Stimulated activated memory B cell treated with anti-CD40 and anti-IgM and Interleukin-4, amounts not matched to agents 10 μg/mL and 1 μg/mL and 100 μg/mL, for 72 hours (primary cell): Measurements from ENCODE around the gene CALHM1.
"Not testable (repeated sequence)": the region's sequence is repeated elsewhere in the genome, so short reads cannot be mapped to it uniquely, and the experiment has no call there.

Experiments
- ATAC-seq: fragments of 150-1000 bp; cut with Tn5 transposase; 2 replicates; pipeline ENCODE4 v1.10.0; 2021
- H3K27ac Mint-ChIP-seq: one replicate; pipeline ENCODE4 v1.8.0; 2022; ENCODE audit warnings: mild to moderate bottlenecking, mixed read lengths
- H3K27me3 Mint-ChIP-seq: one replicate; pipeline ENCODE4 v1.8.0; 2022; ENCODE audit warnings: mixed read lengths
- H3K36me3 Mint-ChIP-seq: one replicate; pipeline ENCODE4 v1.8.0; 2022; ENCODE audit warnings: mixed read lengths
- H3K4me1 Mint-ChIP-seq: one replicate; pipeline ENCODE4 v1.8.0; 2022; ENCODE audit warnings: mixed read lengths
- H3K4me3 Mint-ChIP-seq: one replicate; pipeline ENCODE4 v1.8.0; 2022; ENCODE audit warnings: mild to moderate bottlenecking, moderate library complexity, mixed read lengths
- H3K9me3 Mint-ChIP-seq: one replicate; pipeline ENCODE4 v1.8.0; 2022; ENCODE audit warnings: mixed read lengths

Gene CALHM1

DNA sequence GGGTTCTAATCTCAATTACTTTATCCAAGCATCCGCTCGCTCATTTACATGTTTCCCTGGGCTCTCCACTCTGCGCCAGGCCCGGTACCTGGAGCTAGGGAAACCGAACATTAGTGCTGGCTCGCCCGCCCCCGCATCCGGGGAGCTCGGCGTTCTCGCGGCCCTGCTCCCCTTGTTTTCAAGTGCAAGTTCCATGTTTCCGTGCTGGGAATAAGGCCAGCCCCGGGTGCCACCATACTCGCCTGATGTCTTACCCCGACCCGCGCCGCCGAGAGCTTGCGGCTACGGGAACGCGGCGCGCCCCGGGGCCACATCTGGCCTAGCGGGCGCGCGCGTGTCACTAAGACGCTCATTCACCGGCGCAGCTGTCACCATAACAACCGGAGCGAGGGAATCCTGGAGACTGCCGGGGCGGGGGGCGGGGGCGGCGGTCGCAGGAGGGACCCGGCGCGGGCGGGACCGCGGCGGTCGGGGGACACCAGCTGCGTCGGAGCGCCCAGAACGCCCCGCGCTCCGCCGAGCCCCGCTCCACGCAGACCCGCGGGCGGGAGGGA, 34.7 kb upstream of the CALHM1 start, which contains the start of gene NEURL1:
TSS of gene NEURL1 (plus strand) at position 344 of the 554 bp plus-strand sequence. CDS start 683 bp downstream, outside the sequence.
- ATAC-seq = peak; percentile 2
- H3K36me3 Mint-ChIP-seq = no peaks in the 10 kb centered on the region
- H3K9me3 Mint-ChIP-seq = no peaks in the 10 kb centered on the region
- H3K4me1 Mint-ChIP-seq = peaks cover 43% of the 10 kb centered on the region
- no peak within 1 kb of the TSS for H3K27ac Mint-ChIP-seq
- peaks cover 47% of the 10 kb centered on the region for H3K27me3 Mint-ChIP-seq
- H3K4me3 Mint-ChIP-seq = peak within 1 kb of the TSS; percentile 78

DNA sequence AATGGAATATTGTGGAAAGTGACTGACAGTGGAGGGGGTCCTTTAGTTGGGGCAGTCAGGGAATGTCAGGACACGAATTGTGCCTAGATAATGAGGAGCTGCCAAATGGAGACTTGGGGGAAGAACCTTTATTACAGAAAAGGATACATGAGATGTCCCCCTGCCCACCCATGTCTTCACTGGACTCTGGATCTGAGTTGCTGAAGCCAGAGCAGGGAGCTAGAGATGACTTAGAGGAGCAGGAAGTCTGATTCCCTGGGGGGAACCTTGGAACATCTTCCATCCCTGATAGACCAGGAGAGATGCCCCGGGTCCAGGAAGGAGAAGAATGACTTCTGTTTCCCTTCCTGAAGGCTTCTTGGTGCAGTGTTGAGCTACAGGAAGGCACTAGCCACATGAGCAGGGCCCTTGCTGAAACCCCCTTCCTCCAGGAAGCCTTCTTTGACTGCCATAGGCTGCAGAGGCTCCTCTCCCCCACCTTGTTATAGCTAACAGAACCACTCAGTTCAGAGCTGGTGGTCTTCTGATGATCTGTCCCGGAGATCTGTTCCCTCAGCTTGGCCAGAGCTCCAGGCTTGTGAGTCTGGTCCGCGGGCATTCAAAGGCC, 34.1 kb upstream of the CALHM1 start:
- Mint-ChIP-seq H3K27ac (no peak overlapping the region), H3K4me1 (peaks cover 43% of the 10 kb centered on the region), H3K9me3 (no peaks in the 10 kb centered on the region), H3K36me3 (no peaks in the 10 kb centered on the region), H3K27me3 (peaks cover 47% of the 10 kb centered on the region), H3K4me3 (peak overlapping the region; percentile 78)
- ATAC-seq = no peak

DNA sequence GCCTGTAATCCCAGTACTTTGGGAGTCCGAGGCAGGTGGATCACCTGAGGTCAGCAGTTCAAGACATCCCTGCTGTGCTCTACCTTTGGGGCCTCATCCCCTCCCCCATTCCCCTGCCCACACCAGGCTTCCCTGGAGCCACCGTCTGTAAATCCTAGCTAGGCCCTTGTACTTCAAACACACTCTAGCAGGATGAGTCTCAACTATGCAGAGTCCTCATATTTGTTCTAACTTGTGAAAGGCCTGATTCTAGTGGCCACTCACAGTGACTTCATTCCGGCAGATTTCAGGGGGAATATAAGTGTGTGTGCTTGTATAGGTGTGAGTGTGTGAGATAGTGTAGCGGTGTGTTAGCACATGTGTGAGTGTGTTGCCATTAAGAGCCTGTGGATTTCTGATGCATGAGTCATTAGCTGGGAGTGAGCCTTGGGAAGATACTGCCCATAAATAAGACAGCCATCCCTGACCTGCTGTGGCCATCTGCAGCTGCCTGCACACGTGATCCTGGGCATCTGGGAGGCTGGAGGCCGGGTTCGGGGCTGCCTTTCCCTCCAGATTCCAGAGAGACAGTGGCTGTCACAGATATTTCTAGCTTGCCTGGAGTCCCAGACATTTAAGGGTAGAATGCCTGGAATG, 33.1 kb upstream of the CALHM1 start:
- no peak overlapping the region for H3K4me3 Mint-ChIP-seq
- H3K4me1 Mint-ChIP-seq = peaks cover 43% of the 10 kb centered on the region
- H3K27ac Mint-ChIP-seq = peak overlapping the region; percentile 25
- ATAC-seq = no peak
- H3K36me3 Mint-ChIP-seq = no peaks in the 10 kb centered on the region
- peaks cover 38% of the 10 kb centered on the region for H3K27me3 Mint-ChIP-seq
- no peaks in the 10 kb centered on the region for H3K9me3 Mint-ChIP-seq

DNA sequence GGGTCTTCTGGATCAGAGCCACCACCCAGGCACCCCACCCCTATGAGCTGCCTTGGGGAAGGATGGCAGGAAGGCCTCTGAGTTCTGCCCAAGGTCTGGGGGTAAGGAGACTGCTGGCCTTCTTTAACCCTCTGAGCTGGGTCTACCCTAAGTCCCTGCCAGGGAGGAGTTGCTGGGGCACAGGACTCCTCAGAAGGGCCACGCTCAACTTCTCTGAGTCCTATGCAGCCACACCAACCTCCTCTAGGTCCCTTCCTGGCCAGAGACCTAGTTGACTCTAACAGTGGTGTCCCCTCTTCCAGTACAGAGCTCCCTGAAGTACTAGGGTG, 32.2 kb upstream of the CALHM1 start:
- Mint-ChIP-seq H3K27me3 (peaks cover 36% of the 10 kb centered on the region), H3K9me3 (no peaks in the 10 kb centered on the region), H3K36me3 (no peaks in the 10 kb centered on the region), H3K27ac (peak overlapping the region; percentile 25), H3K4me3 (no peak overlapping the region), H3K4me1 (peaks cover 43% of the 10 kb centered on the region)
- ATAC-seq = peak; percentile 51

DNA sequence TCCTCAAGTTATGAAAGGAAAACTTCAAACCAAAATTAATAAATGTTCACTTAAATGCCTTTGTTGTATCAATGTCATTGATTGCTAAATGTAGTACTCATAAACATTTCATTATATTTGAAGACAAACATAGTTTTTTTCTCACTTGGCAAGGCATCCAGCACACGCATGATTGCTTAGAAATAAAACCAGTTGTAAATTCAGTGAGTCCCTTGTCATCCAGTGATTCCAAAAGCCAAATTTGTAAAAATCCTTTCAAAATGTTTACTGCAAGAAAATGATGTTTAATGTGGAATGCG, 28.7 kb upstream of the CALHM1 start:
- Mint-ChIP-seq H3K4me1 (peaks cover 25% of the 10 kb centered on the region), H3K9me3 (no peaks in the 10 kb centered on the region), H3K36me3 (no peaks in the 10 kb centered on the region), H3K4me3 (no peak overlapping the region), H3K27ac (no peak overlapping the region), H3K27me3 (peaks cover 6% of the 10 kb centered on the region)
- ATAC-seq = no peak

DNA sequence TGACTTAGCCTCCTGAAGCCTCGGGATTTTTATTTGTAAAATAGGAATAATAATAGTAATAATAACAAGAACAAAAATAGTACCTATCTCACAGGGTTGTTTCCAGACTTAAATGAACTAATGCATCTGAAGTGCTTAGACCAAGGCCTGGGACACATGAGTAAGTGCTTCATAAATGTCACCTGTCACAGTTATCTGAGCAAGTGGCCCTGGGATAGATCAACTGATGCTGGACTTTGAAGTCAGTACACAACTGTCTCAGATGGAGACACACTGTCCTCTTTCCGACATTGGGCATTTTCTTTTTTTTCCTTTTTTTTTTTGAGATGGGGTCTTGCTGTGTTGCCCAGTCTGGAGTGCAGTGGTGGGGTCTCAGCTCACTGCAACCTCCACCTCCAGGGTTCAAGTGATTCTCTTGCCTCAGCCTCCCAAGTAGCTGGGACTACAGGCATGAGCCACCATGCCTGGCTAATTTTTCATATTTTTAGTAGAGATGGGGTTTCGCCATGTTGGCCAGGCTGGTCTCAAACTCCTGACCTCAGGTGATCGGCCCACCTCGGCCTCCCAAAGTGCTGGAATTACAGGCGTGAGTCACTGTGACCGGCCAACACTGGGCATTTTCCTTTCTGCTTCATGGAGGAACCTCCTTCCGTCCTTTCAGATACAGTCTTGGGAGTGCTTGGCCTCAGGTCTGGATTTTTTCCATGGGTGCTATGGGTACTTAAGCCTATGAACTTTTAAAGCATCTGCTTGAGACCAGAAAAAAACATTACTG, 28.1 kb upstream of the CALHM1 start:
- H3K27ac Mint-ChIP-seq, H3K4me3 Mint-ChIP-seq, H3K27me3 Mint-ChIP-seq, H3K9me3 Mint-ChIP-seq, H3K36me3 Mint-ChIP-seq, ATAC-seq: not testable (repeated sequence)
- peaks cover 29% of the 10 kb centered on the region for H3K4me1 Mint-ChIP-seq

DNA sequence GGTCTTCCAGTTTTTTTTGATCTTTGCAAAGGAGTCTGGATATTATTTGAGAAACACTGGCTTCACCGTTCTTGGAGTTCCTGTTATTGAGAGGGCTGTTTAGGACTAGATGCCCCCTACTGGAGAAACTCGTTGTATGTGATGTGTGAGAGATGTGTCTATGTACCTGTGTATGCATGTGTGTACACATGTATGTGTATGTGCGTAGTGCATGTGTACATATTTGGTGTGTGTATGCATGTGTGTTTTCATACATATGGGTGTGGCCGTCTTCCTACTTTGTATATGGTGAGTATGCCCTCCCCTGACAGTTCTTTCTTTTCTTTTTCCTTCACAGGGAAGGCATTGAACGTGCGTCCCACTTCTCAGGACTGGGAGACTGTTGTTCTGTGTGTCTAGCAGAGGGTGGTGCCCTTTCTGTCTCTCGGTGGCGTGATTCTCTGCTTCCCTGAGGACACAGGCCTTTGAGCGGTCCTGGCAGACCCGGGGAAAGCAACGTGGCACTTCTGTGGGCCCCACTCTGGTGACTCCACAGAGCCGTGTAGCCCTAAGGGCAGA, 23.4 kb upstream of the CALHM1 start:
- peak; percentile 82 for ATAC-seq
- H3K27me3 Mint-ChIP-seq = no peaks in the 10 kb centered on the region
- no peaks in the 10 kb centered on the region for H3K9me3 Mint-ChIP-seq
- no peak overlapping the region for H3K4me3 Mint-ChIP-seq
- peaks cover 13% of the 10 kb centered on the region for H3K4me1 Mint-ChIP-seq
- H3K36me3 Mint-ChIP-seq = no peaks in the 10 kb centered on the region
- H3K27ac Mint-ChIP-seq = no peak overlapping the region

DNA sequence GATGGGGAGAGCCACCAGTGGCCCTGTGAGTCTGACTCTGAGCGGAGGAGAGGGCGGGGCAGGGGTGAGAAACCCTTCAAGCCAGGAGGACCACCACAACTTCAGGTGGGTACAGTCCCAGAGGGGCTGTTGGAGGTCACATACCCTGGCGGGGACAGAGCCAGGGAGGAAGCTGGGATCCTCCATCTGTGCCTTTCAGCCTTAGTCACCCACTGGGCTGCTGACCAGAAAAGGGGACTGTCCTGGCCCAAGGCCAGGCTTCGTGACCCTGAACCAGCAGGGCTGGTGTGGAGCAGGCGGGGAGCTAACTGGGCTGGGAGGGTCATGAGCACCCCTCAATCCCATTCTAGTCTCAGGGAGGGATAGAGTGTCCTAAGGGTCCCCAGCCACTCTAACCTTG, 21.8 kb upstream of the CALHM1 start:
- H3K4me1 Mint-ChIP-seq = peaks cover 13% of the 10 kb centered on the region
- no peak for ATAC-seq
- H3K36me3 Mint-ChIP-seq = no peaks in the 10 kb centered on the region
- no peak overlapping the region for H3K4me3 Mint-ChIP-seq
- H3K9me3 Mint-ChIP-seq = no peaks in the 10 kb centered on the region
- H3K27ac Mint-ChIP-seq = peak overlapping the region; percentile 72
- H3K27me3 Mint-ChIP-seq = no peaks in the 10 kb centered on the region

DNA sequence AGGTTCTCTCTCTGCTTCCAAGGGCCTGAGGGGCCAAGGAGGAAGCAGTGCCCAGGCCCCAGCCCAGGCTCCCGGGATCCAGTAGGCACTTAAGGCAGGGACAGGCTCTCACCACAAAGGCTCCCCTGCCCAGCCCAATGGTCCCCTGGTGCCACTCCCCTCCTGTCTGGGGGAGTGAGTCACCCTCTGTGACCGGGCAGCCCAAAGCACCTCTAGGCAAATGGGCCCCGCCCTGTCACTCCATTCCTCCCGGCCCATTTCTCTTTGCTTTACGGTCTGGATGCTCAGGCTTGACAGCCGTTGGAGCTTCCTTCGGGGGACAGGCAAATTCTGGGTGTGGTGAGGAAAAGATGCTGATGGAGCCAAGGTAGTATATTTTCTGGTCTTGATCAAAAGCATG, 20.4 kb upstream of the CALHM1 start, which contains the start of gene CALHM3:
TSS of gene CALHM3 (minus strand) at position 106 of the 400 bp plus-strand sequence. CDS start 208 bp downstream, outside the sequence.
- no peaks in the 10 kb centered on the region for H3K36me3 Mint-ChIP-seq

DNA sequence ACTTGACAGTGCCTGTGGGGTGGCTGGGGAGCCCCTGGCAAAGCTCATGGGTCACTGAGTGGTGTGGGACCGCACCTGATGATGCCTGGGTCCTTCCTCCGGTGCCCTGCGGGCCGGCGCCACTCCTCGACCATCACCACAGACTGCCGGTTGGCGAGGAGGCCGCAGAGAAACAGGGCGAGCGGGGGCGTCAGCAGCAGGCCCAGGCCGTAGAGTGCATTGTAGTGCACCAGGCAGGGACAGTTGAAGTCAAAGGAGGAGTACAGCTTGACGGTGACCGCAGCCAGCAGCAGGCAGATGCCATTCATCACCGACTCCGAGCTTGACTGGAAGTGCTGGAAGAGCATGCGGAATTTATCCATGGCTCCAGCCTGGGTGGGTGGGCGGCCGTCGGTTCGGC, 20.0 kb upstream of the CALHM1 start:
- Mint-ChIP-seq H3K4me1 (peaks cover 19% of the 10 kb centered on the region), H3K36me3 (no peaks in the 10 kb centered on the region), H3K4me3 (no peak overlapping the region), H3K27ac (peak overlapping the region; percentile 16), H3K9me3 (peaks cover 3% of the 10 kb centered on the region), H3K27me3 (no peaks in the 10 kb centered on the region)
- no peak for ATAC-seq

More for the DNA sequence above, 20.4 kb upstream of the CALHM1 start, which contains the start of gene CALHM3:
- Mint-ChIP-seq H3K9me3 (peaks cover 1% of the 10 kb centered on the region), H3K4me3 (no peak within 1 kb of the TSS), H3K4me1 (peaks cover 16% of the 10 kb centered on the region), H3K27me3 (no peaks in the 10 kb centered on the region), H3K27ac (peak within 1 kb of the TSS; percentile 72)
- ATAC-seq = no peak

DNA sequence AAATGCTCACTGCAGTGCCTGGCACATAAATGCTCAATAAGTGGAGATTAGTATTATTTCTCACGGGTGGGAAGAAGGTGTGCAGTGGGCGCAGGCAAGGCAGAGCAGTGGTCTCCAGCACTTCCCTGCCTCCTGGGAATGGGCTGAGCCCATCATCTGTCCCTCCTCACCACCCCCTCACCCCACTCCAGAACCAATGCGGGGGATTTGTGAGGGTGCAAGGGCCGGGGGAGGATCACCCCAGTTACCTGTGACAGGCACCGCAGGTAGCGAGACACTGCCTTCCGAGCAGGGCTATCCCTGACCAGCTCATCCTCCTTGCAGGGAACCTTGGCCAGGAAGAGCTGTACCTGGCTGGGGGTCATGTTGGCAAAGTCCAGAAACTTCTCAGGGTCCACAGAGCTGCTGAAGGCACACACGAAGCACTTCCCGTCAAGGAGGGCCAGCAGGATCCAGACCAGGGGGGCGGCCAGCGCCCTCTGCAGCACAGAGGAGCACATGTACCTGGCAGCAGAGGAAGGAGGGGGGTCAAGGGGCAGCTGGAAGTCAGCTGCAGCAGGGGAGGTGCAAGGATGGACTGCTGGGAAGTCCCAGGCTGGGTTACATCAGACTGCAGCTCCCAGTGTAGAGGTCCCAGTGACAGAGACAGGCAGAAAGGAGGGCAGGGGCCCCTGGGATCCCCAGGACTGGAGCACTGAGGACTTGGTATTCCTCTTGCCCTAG, 17.5 kb upstream of the CALHM1 start:
- Mint-ChIP-seq H3K36me3 (no peaks in the 10 kb centered on the region), H3K4me1 (peaks cover 24% of the 10 kb centered on the region), H3K9me3 (peaks cover 3% of the 10 kb centered on the region), H3K27me3 (no peaks in the 10 kb centered on the region), H3K4me3 (no peak overlapping the region), H3K27ac (peak overlapping the region; percentile 48)
- ATAC-seq = peak; percentile 10

DNA sequence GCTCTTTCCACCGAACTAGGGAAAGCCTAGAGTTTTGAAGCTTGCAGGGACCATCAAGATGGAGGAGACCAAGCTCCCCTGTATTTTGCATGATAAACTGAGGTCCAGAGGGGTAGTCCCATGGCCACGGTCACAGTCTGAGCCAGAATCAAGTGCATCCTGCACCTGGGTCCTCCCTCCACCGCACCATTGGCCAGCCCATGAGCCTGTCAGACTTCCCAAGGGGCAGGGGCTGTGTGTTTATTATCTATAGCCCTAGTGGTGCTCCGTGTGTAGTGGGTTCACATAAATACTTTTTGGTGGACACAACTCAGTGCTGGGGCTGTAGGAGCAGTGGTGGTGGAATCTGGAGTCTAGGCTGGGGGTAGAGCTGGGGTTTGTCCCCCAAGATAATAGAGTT, 16.7 kb upstream of the CALHM1 start:
- no peaks in the 10 kb centered on the region for H3K36me3 Mint-ChIP-seq
- no peak for ATAC-seq
- no peak overlapping the region for H3K27ac Mint-ChIP-seq
- peaks cover 32% of the 10 kb centered on the region for H3K4me1 Mint-ChIP-seq
- H3K9me3 Mint-ChIP-seq = peaks cover 7% of the 10 kb centered on the region
- no peaks in the 10 kb centered on the region for H3K27me3 Mint-ChIP-seq
- no peak overlapping the region for H3K4me3 Mint-ChIP-seq

DNA sequence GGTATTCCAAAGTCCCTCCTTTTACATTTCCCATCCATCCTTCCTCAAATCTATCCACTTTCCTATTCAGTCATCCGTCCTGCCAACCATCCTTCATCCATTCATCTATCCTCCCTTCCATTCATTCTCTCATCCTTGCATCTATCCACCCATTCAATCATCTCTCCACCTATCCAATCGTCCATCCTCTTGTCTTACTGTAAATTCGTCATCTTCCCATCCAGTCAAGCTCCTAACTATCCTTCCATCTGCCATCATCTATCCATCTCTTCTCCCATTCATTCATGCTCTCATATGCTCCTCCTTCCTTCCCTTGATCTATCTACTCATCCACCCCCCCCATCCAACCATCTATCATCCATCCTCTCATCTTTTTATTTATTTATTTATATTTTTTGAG, 15.4 kb upstream of the CALHM1 start:
- H3K9me3 Mint-ChIP-seq = peaks cover 7% of the 10 kb centered on the region
- H3K27me3 Mint-ChIP-seq = no peaks in the 10 kb centered on the region
- ATAC-seq = no peak
- H3K36me3 Mint-ChIP-seq = no peaks in the 10 kb centered on the region
- H3K4me3 Mint-ChIP-seq = no peak overlapping the region
- peak overlapping the region; percentile 4 for H3K27ac Mint-ChIP-seq
- peaks cover 41% of the 10 kb centered on the region for H3K4me1 Mint-ChIP-seq

DNA sequence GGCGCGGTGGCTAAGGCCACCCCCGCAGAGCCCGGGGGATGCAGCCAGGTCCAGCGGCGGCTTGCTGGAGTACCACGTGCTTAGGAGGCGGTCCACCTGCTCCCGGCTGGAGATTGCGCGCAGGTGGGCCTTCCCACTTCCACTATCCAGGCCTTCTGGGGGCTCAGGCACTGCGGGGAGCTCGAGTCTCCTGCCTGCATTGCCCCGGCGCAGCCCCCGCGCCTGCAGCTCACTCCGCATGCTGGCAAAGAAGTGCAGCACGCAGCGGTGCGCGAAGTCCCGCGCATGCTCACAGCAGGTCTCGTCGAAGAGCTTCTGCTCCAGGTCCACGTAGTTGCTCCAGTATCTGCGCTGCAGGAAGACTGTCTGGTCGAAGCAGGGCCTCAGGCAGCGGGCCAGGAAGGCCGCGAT, 14.6 kb upstream of the CALHM1 start:
- ATAC-seq = no peak
- H3K4me1 Mint-ChIP-seq = peaks cover 48% of the 10 kb centered on the region
- H3K36me3 Mint-ChIP-seq = no peaks in the 10 kb centered on the region
- no peak overlapping the region for H3K4me3 Mint-ChIP-seq
- H3K27ac Mint-ChIP-seq = peak overlapping the region; percentile 91
- no peaks in the 10 kb centered on the region for H3K27me3 Mint-ChIP-seq
- H3K9me3 Mint-ChIP-seq = peaks cover 7% of the 10 kb centered on the region

DNA sequence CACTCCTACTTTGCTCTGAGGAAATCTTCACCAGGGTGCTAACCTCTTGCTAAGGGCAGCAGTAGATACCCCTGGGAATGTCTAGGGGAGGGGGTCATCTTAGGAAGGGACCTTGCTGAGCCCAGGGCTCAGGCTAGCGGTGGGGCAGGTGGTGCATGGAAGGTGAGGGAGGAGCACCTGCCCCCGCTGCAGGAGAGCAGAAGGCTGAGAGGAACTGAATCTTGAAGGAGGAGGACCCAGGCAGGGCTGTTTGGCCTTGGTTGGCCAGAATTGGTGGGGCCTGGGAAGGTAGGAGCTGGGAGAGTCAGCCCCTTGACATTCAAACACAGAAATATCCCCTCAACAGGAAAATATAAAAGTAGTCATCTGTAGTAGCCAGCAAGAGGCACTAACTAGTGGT, 13.3 kb upstream of the CALHM1 start:
- Mint-ChIP-seq H3K27ac (peak overlapping the region; percentile 91), H3K27me3 (no peaks in the 10 kb centered on the region), H3K4me1 (peaks cover 61% of the 10 kb centered on the region), H3K9me3 (peaks cover 7% of the 10 kb centered on the region), H3K4me3 (peak overlapping the region; percentile 79), H3K36me3 (no peaks in the 10 kb centered on the region)
- peak; percentile 65 for ATAC-seq
